Posterior vena cava (tissue), 2 donors: ENCODE measurements around the gene PMP22. TPM values are rescaled to one million over a fixed set of nuclear protein-coding genes. Genes with fewer than 3 reads are reported as not detected.

ENCODE experiments used
- DNase-seq: peaks from one replicate; pipeline ENCODE4 v3.0.0-alpha.2; 2020; ENCODE audit warnings: low spot score
- intact Hi-C, 2 donors: fragments of 100-400 bp; cut with DNase I; formaldehyde crosslinking; loops; one replicate each; pipeline versions ENCODE4 v1.14.1 to v1.14.2; 2022 to 2023
- total RNA-seq, 2 donors: library from RNA; stranded (reverse); fragmentation: NEBNext Ultra II Directional; extraction: Animal tissue kit (Norgen Biotek cat#: 25700); gene quantifications; one replicate each; pipeline ENCODE4 v1.2.1, GENCODE V29; 2021
- donor health status: DM: yes; HTN: yes; CAD: no.
- donor health status: DM: yes; HTN: yes; CAD: no.

Gene PMP22
- total RNA-seq, 2 donors from 2014 or later, result 130 to 245 TPM

GRCh38 chr17:15261258-15261801 lies 3.8 kb downstream of the PMP22 start:
- intact Hi-C loops, result loop anchor here (2.0 to 10.0 kb wide), 3 partner anchors 133 to 241 kb away; no protein-coding TSS in a partner anchor
- DNase-seq, result peak; percentile 89

- DNase-seq, result peak; percentile 97
- intact Hi-C loops, result loop anchor here (2.0 to 10.0 kb wide), 3 partner anchors 134 to 242 kb away; no protein-coding TSS in a partner anchor
Measured at GRCh38 chr17:15260376-15261257, 4.5 kb downstream of the PMP22 start.

GRCh38 chr17:15257796-15258512 lies 7.2 kb downstream of the PMP22 start:
- DNase-seq, result no peak
- intact Hi-C loops, result no loop called here

- DNase-seq, result peak; percentile 94
- intact Hi-C loops, result no loop called here
Measured at GRCh38 chr17:15257258-15257788, 7.8 kb downstream of the PMP22 start.

GRCh38 chr17:15256689-15257088 lies 8.4 kb downstream of the PMP22 start:
- DNase-seq, result no peak
- intact Hi-C loops, result no loop called here

GRCh38 chr17:15255713-15256454 lies 9.2 kb downstream of the PMP22 start:
- no peak for DNase-seq
- intact Hi-C loops, result loop anchor here in 1 of 2 donors (2.0 kb wide), 1 partner anchor 19 kb away; no protein-coding TSS in a partner anchor

GRCh38 chr17:15250135-15250860 lies 14.8 kb downstream of the PMP22 start:
- DNase-seq, result no peak
- intact Hi-C loops, result no loop called here

GRCh38 chr17:15249487-15249886 lies 15.6 kb downstream of the PMP22 start:
- no peak for DNase-seq
- intact Hi-C loops, result no loop called here

- no peak for DNase-seq
- intact Hi-C loops, result no loop called here
Measured at GRCh38 chr17:15247891-15248529, 17.1 kb downstream of the PMP22 start.

GRCh38 chr17:15245054-15245453 lies 20.1 kb downstream of the PMP22 start:
- intact Hi-C loops, result no loop called here
- DNase-seq, result no peak

- intact Hi-C loops, result no loop called here
- no peak for DNase-seq
Measured at GRCh38 chr17:15240644-15241043, 24.5 kb downstream of the PMP22 start.

- no peak for DNase-seq
- intact Hi-C loops, result no loop called here
Measured at GRCh38 chr17:15239491-15239890, 25.6 kb downstream of the PMP22 start.

- no peak for DNase-seq
- intact Hi-C loops, result no loop called here
Measured at GRCh38 chr17:15238676-15239422, 26.3 kb downstream of the PMP22 start.

GRCh38 chr17:15238057-15238456 lies 27.1 kb downstream of the PMP22 start:
- DNase-seq, result no peak
- intact Hi-C loops, result no loop called here

- DNase-seq, result no peak
- intact Hi-C loops, result loop anchor here in 1 of 2 donors (2.0 kb wide), 1 partner anchor 18 kb away; no protein-coding TSS in a partner anchor
Measured at GRCh38 chr17:15237106-15237425, 28.1 kb downstream of the PMP22 start.

GRCh38 chr17:15236281-15237105 lies 28.6 kb downstream of the PMP22 start:
- intact Hi-C loops, result loop anchor here in 1 of 2 donors (1.0 to 2.0 kb wide), 2 partner anchors 18 to 251 kb away; no protein-coding TSS in a partner anchor

More at GRCh38 chr17:15236281-15237105, 28.6 kb downstream of the PMP22 start:
- DNase-seq, result no peak
